HepG2 (cell line): Measurements from ENCODE around the gene C11orf16.

Experiments used
- ATM ChIP-seq: fragments of 450-650 bp; IDR thresholded peaks from 2 replicates; pipeline ENCODE4 v1.7.1; 2017; ENCODE audit warnings: mild to moderate bottlenecking, borderline replicate concordance
- BCLAF1 ChIP-seq: fragments of 450-650 bp; IDR thresholded peaks from 2 replicates; pipeline ENCODE4 v1.6.1; 2017; ENCODE audit warnings: mild to moderate bottlenecking
- HCFC1 ChIP-seq: fragments of 150-350 bp; IDR thresholded peaks from 2 replicates; pipeline ENCODE4 v1.6.1; 2014; ENCODE audit warnings: low read depth, low read length
- HDAC6 ChIP-seq: fragments of 200-600 bp; sonication (generic); IDR thresholded peaks from 2 replicates; pipeline ENCODE4 v1.7.0; 2017; ENCODE audit warnings: mild to moderate bottlenecking, antibody characterized with exemption, low read length, low read depth
- HMG20B ChIP-seq: conservative IDR thresholded peaks from 2 replicates; pipeline ENCODE4 v1.6.1; 2016; ENCODE audit warnings: missing genetic modification reagents, missing compliant biosample characterization
- NFRKB ChIP-seq: fragments of 450-650 bp; IDR thresholded peaks from 2 replicates; pipeline ENCODE4 v1.6.1; 2017
- NR3C1 ChIP-seq: sonication (generic); formaldehyde crosslinking; IDR thresholded peaks from 2 replicates; pipeline ENCODE4 v1.4.0; 2020; ENCODE audit warnings: missing genetic modification reagents
- PRDM10 ChIP-seq: sonication (generic); formaldehyde crosslinking; IDR thresholded peaks from 2 replicates; pipeline ENCODE4 v1.4.0; 2020; ENCODE audit warnings: low read depth, missing genetic modification reagents
- TARDBP ChIP-seq: sonication (generic); formaldehyde crosslinking; IDR thresholded peaks from 2 replicates; pipeline ENCODE4 v1.8.0; 2022; ENCODE audit warnings: mild to moderate bottlenecking, missing genetic modification reagents
- ZNF263 ChIP-seq: sonication (generic); formaldehyde crosslinking; IDR thresholded peaks from 2 replicates; pipeline ENCODE4 v1.4.0; 2020; ENCODE audit warnings: missing genetic modification reagents
- ZNF354B ChIP-seq: sonication (generic); formaldehyde crosslinking; IDR thresholded peaks from 2 replicates; pipeline ENCODE4 v1.8.0; 2022; ENCODE audit warnings: mild to moderate bottlenecking, missing genetic modification reagents

GRCh38 chr11:8928205-8928604, 4.5 kb downstream of the C11orf16 start:
- TF ChIP-seq BCLAF1 = no peak
- no peak for TF ChIP-seq TARDBP (CRISPR knock-in tag)
- TF ChIP-seq HMG20B (CRISPR knock-in tag) = no peak
- no peak for TF ChIP-seq ZNF263 (CRISPR knock-in tag)
- no peak for TF ChIP-seq NR3C1 (CRISPR knock-in tag)
- no peak for TF ChIP-seq ZNF354B (CRISPR knock-in tag)
- TF ChIP-seq PRDM10 = no peak
- TF ChIP-seq NFRKB = no peak
- no peak for TF ChIP-seq HDAC6
- TF ChIP-seq ATM = no peak
- TF ChIP-seq HCFC1 = no peak
